Measurements from ENCODE around the gene KCNG2.

DNA sequence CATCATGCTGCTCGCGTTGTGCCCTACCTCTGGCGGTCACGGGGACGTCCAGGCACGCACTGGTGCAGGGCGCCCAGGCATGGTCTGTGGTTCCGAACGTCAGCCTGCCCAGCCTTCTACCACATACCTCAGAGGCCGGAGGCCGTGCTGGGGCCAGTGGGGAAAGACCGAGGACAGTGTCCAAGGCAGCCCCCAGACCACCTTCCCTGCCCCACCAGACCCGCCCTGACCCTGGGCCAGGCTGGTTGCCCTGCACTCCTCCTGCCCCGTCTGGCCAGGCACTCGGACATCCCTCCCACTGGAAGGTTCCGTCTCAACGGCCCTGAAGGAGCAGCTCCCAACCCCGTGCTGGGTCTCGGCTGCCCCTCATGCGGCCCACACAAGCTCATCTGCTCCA lies 120.9 kb downstream of the KCNG2 start:
- no peak for TF ChIP-seq EZH2phosphoT487 (IDR thresholded peaks at IDR 0.05; ENCODE audit: borderline replicate concordance)
- TF ChIP-seq, protein P1, sequence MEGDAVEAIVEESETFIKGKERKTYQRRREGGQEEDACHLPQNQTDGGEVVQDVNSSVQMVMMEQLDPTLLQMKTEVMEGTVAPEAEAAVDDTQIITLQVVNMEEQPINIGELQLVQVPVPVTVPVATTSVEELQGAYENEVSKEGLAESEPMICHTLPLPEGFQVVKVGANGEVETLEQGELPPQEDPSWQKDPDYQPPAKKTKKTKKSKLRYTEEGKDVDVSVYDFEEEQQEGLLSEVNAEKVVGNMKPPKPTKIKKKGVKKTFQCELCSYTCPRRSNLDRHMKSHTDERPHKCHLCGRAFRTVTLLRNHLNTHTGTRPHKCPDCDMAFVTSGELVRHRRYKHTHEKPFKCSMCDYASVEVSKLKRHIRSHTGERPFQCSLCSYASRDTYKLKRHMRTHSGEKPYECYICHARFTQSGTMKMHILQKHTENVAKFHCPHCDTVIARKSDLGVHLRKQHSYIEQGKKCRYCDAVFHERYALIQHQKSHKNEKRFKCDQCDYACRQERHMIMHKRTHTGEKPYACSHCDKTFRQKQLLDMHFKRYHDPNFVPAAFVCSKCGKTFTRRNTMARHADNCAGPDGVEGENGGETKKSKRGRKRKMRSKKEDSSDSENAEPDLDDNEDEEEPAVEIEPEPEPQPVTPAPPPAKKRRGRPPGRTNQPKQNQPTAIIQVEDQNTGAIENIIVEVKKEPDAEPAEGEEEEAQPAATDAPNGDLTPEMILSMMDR (conservative IDR thresholded peaks at IDR 0.05; ENCODE audit: low read length) = no peak

Data from Loucy (cell line).